Natural killer cell (primary cell): Measurements from ENCODE around the gene PLK1. TPM values are rescaled to one million over a fixed set of nuclear protein-coding genes. Genes with fewer than 3 reads are reported as not detected.

Experiments
- ATAC-seq, 3 donors: fragments of 150-1000 bp in 2 of 3; fragments of 200-7000 bp in 1 of 3; cut with Tn5 transposase; 1 replicate in 1 of 3; 2 replicates in 2 of 3; pipeline ENCODE4 v1.10.0; 2021; ENCODE audit warnings: mild to moderate bottlenecking in 2 of 3, moderate library complexity in 2 of 3
- DNase-seq, 2 donors: peaks; one replicate each; pipeline versions ENCODE4 v3.0.0 to v3.0.0-alpha.2; 2013 to 2021; ENCODE audit warnings: mixed read lengths in 1 of 2
- H3K27ac ChIP-seq: one replicate; pipeline ENCODE4 v1.5.1; 2013; ENCODE audit warnings: mild to moderate bottlenecking, low read length
- H3K27me3 ChIP-seq: one replicate; pipeline ENCODE4 v1.6.1; 2013; ENCODE audit warnings: low read length; ENCODE audit not compliant: control insufficient read depth, insufficient read depth
- H3K36me3 ChIP-seq: one replicate; pipeline ENCODE4 v1.6.1; 2013; ENCODE audit warnings: low read length; ENCODE audit not compliant: control insufficient read depth, insufficient read depth
- H3K4me1 ChIP-seq: one replicate; pipeline ENCODE4 v1.6.1; 2013; ENCODE audit warnings: low read length; ENCODE audit not compliant: control insufficient read depth, insufficient read depth
- H3K4me3 ChIP-seq: one replicate; pipeline ENCODE4 v1.5.1; 2013; ENCODE audit warnings: low read length
- H3K9me3 ChIP-seq: one replicate; pipeline ENCODE4 v1.6.1; 2013; ENCODE audit warnings: low read length; ENCODE audit not compliant: control insufficient read depth, insufficient read depth
- H3K27ac Mint-ChIP-seq, 2 donors: one replicate each; pipeline ENCODE4 v1.8.0; 2022; ENCODE audit warnings: mild to moderate bottlenecking in 2 of 2, mixed read lengths in 2 of 2, moderate library complexity in 1 of 2
- H3K27me3 Mint-ChIP-seq, 2 donors: one replicate each; pipeline ENCODE4 v1.8.0; 2022; ENCODE audit warnings: low read depth in 2 of 2, mixed read lengths in 2 of 2
- H3K36me3 Mint-ChIP-seq: one replicate; pipeline ENCODE4 v1.8.0; 2022; ENCODE audit warnings: mixed read lengths
- H3K4me1 Mint-ChIP-seq, 2 donors: one replicate each; pipeline ENCODE4 v1.8.0; 2022; ENCODE audit warnings: mixed read lengths in 2 of 2
- H3K4me3 Mint-ChIP-seq: one replicate; pipeline ENCODE4 v1.8.0; 2022; ENCODE audit warnings: mild to moderate bottlenecking, moderate library complexity, mixed read lengths
- H3K9me3 Mint-ChIP-seq, 2 donors: one replicate each; pipeline ENCODE4 v1.8.0; 2022; ENCODE audit warnings: mixed read lengths in 2 of 2
- WGBS: methylation state at CpG from one replicate; pipeline ENCODE4 v1.1.7; 2013; ENCODE audit warnings: missing lambda C conversion rate; ENCODE audit not compliant: insufficient coverage; 5-methylcytosine and 5-hydroxymethylcytosine counted together
- intact Hi-C: fragments of 100-400 bp; cut with micrococcal nuclease; formaldehyde crosslinking; loops from one replicate; pipeline ENCODE4 v1.14.2; 2022
- total RNA-seq, 4 donors: library from RNA; stranded (reverse); fragments of 120-200 nt in 1 of 4; gene quantifications; one replicate each; pipeline versions ENCODE4 v1.2.3 to v1.2.4, GENCODE V29; 2013 to 2022
- TF ChIP-seq, protein P1 (sequence below): fragments of 200-600 bp; IDR thresholded peaks from one replicate; pipeline ENCODE4 v1.8.0; 2022; ENCODE audit warnings: antibody characterized with exemption

PLK1 gene
- total RNA-seq, 3 donors from 2014 or later (not counting 1 experiment from before 2014, with no cell fraction given) = 0.66 to 2.9 (median 1.7) TPM

DNA sequence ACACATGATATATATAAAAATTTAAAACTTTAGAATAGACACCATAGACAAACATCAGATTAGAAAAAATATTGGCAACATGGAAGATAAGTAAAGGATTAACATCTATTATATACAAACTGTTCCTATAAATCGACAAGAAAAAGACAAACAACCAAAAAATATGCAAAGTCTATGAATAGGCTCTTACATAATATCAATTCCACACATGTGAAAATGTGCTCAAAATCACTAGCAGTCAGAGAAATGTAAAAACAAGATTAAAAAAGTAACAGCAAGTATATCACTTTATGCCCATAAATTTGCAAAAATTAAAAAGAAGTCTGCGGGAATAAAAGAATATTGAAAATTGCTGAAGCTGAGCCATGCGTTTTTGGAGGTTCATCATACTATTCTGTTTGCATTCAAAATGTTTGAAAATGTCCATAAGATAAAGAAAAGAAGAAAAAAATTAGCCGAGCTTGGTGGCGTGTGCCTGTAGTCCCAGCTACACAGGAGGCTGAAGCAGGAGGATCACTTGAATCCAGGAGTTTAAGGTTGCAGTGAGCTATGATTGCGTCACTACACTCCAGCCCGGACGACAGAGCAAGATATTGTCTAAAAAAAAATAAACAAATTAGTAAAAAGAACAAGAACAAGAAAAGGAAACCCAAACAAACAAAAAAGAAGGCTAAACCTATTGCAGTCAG is 45.6 kb downstream of the PLK1 start:
- WGBS = 85% methylated on average over 4 of the region's 8 CpGs
- peaks cover 11% of the 10 kb centered on the region for H3K36me3 Mint-ChIP-seq
- no peak for DNase-seq
- H3K27me3 Mint-ChIP-seq = peaks cover 7 to 14% of the 10 kb centered on the region in 2 donors
- Histone ChIP-seq H3K9me3 (peaks cover 9% of the 10 kb centered on the region), H3K27ac (no peak overlapping the region), H3K36me3 (no peaks in the 10 kb centered on the region), H3K4me1 (peaks cover 4% of the 10 kb centered on the region), H3K4me3 (no peak overlapping the region), H3K27me3 (no peaks in the 10 kb centered on the region)
- ATAC-seq = no peak
- no peak overlapping the region for H3K4me3 Mint-ChIP-seq
- H3K27ac Mint-ChIP-seq = no peak overlapping the region
- H3K9me3 Mint-ChIP-seq = peaks cover 0 to 5% of the 10 kb centered on the region in 2 donors
- peaks cover 5% of the 10 kb centered on the region in 2 donors for H3K4me1 Mint-ChIP-seq
- intact Hi-C loops = no loop called here
- TF ChIP-seq, protein P1, sequence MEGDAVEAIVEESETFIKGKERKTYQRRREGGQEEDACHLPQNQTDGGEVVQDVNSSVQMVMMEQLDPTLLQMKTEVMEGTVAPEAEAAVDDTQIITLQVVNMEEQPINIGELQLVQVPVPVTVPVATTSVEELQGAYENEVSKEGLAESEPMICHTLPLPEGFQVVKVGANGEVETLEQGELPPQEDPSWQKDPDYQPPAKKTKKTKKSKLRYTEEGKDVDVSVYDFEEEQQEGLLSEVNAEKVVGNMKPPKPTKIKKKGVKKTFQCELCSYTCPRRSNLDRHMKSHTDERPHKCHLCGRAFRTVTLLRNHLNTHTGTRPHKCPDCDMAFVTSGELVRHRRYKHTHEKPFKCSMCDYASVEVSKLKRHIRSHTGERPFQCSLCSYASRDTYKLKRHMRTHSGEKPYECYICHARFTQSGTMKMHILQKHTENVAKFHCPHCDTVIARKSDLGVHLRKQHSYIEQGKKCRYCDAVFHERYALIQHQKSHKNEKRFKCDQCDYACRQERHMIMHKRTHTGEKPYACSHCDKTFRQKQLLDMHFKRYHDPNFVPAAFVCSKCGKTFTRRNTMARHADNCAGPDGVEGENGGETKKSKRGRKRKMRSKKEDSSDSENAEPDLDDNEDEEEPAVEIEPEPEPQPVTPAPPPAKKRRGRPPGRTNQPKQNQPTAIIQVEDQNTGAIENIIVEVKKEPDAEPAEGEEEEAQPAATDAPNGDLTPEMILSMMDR = no peak

DNA sequence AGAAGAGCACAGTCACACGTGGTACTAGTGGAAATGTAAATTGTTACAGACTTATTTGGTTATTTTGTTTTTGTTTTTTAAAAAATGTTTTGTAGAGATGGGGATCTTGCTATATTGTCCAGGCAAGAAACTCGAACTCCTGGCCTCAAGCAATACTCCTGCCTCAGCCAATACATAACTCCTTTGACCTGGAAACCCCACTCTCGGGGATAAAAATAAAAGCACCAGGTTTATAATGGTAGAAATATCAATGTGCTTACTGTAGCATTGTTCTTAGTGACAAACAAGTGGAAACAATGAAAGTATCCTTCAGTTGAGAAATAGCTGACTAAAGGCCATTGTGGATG is 46.1 kb downstream of the PLK1 start:
- no CpG with 5 or more reads among the region's 3 CpGs for WGBS
- Mint-ChIP-seq H3K9me3 (peaks cover 0 to 5% of the 10 kb centered on the region in 2 donors), H3K4me1 (peaks cover 5% of the 10 kb centered on the region in 2 donors), H3K27me3 (peaks cover 7 to 17% of the 10 kb centered on the region in 2 donors), H3K36me3 (peaks cover 11% of the 10 kb centered on the region), H3K4me3 (no peak overlapping the region), H3K27ac (no peak overlapping the region)
- TF ChIP-seq, protein P1 = no peak
- H3K27ac ChIP-seq = no peak overlapping the region
- DNase-seq (no peak), ATAC-seq (no peak)
- intact Hi-C loops = no loop called here
- peaks cover 9% of the 10 kb centered on the region for H3K9me3 ChIP-seq
- no peaks in the 10 kb centered on the region for H3K36me3 ChIP-seq
- H3K27me3 ChIP-seq = no peaks in the 10 kb centered on the region
- no peak overlapping the region for H3K4me3 ChIP-seq
- peaks cover 4% of the 10 kb centered on the region for H3K4me1 ChIP-seq

DNA sequence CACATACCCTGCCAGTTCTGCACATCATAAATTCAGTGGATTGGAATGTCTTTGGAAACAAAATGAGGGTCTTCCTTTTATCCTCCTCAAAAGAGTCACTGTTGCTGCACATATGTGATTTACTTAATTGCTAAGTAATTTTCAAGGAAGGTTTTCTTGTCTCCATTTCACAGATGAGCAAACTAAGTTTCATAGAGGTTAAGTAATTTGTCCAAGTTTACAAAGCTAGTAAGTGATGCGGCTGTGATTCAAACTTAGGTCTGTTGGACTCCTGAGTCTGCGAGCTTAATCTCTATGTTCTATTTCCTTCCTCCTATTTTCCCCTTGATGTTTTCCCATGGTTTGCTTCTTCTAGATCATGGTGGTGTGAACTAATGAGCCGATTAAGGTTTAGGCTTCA is 48.0 kb downstream of the PLK1 start:
- Histone ChIP-seq H3K4me1 (peaks cover 4% of the 10 kb centered on the region), H3K36me3 (no peaks in the 10 kb centered on the region), H3K9me3 (peaks cover 9% of the 10 kb centered on the region), H3K4me3 (no peak overlapping the region), H3K27ac (no peak overlapping the region), H3K27me3 (no peaks in the 10 kb centered on the region)
- ATAC-seq (no peak), DNase-seq (no peak)
- intact Hi-C loops = no loop called here
- H3K27ac Mint-ChIP-seq = no peak overlapping the region
- 83% methylated on average over 3 of the region's 3 CpGs for WGBS
- H3K9me3 Mint-ChIP-seq = peaks cover 0 to 5% of the 10 kb centered on the region in 2 donors
- peaks cover 11% of the 10 kb centered on the region for H3K36me3 Mint-ChIP-seq
- H3K27me3 Mint-ChIP-seq = peaks cover 7 to 22% of the 10 kb centered on the region in 2 donors
- H3K4me1 Mint-ChIP-seq = peaks cover 5% of the 10 kb centered on the region in 2 donors
- no peak overlapping the region for H3K4me3 Mint-ChIP-seq
- TF ChIP-seq, protein P1 = no peak

DNA sequence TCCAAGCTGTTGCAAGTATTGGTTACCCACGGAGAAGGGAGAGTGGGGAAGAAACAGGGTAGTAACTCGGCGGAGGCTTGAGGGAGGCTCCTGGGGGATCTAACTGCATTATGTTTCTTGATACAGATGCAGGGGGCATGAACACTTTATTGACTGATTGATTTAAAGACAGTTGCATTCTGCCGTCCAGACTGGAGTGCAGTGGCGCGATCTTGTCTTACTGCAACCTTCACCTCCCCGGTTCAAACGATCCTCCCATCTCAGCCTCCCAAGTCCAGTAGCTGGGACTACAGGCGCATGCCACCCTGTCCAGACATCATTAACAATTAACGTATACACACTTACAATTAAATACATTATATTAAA is 49.4 kb downstream of the PLK1 start:
- H3K4me3 ChIP-seq = no peak overlapping the region
- no peaks in the 10 kb centered on the region for H3K36me3 ChIP-seq
- no peak overlapping the region for H3K27ac ChIP-seq
- TF ChIP-seq, protein P1 = no peak
- H3K4me1 ChIP-seq = peaks cover 4% of the 10 kb centered on the region
- Mint-ChIP-seq H3K9me3 (peaks cover 0 to 2% of the 10 kb centered on the region in 2 donors), H3K4me1 (peaks cover 5% of the 10 kb centered on the region in 2 donors), H3K4me3 (no peak overlapping the region), H3K27me3 (peaks cover 7 to 22% of the 10 kb centered on the region in 2 donors), H3K36me3 (peaks cover 4% of the 10 kb centered on the region), H3K27ac (peak overlapping the region in 1 of 2 donors; percentile 27)
- ATAC-seq (no peak), DNase-seq (no peak)
- peaks cover 3% of the 10 kb centered on the region for H3K9me3 ChIP-seq
- 45% methylated on average over 9 of the region's 10 CpGs for WGBS
- no peaks in the 10 kb centered on the region for H3K27me3 ChIP-seq
- intact Hi-C loops = no loop called here
